Trophoblast cell (in vitro differentiated cells and primary cell): ENCODE data around the gene ITGA3.

ENCODE experiments used
- DNase-seq, 2 donors: peaks; one replicate each; pipeline ENCODE4 v3.0.0-alpha.2; 2016
- H2AFZ ChIP-seq: 2 replicates; pipeline ENCODE4 v1.6.1; 2013; ENCODE audit warnings: low read length, moderate library complexity, mild to moderate bottlenecking; ENCODE audit not compliant: insufficient read depth, poor library complexity
- H2AK5ac ChIP-seq: 2 replicates; pipeline ENCODE4 v1.6.1; 2013; ENCODE audit warnings: mild to moderate bottlenecking, low read length
- H2BK120ac ChIP-seq: 2 replicates; pipeline ENCODE4 v1.6.1; 2013; ENCODE audit warnings: low read length, mild to moderate bottlenecking, moderate library complexity; ENCODE audit not compliant: insufficient read depth, poor library complexity
- H2BK12ac ChIP-seq: 2 replicates; pipeline ENCODE4 v1.6.1; 2013; ENCODE audit warnings: mild to moderate bottlenecking, low read length, moderate library complexity
- H2BK5ac ChIP-seq: 2 replicates; pipeline ENCODE4 v1.6.1; 2013; ENCODE audit warnings: low read length, low read depth, moderate library complexity, mild to moderate bottlenecking; ENCODE audit not compliant: poor library complexity
- H3K14ac ChIP-seq: 2 replicates; pipeline ENCODE4 v1.6.1; 2013; ENCODE audit warnings: mild to moderate bottlenecking, low read length
- H3K18ac ChIP-seq: 2 replicates; pipeline ENCODE4 v1.6.1; 2013; ENCODE audit warnings: mild to moderate bottlenecking, low read length
- H3K23ac ChIP-seq: 2 replicates; pipeline ENCODE4 v1.6.1; 2013; ENCODE audit warnings: low read length
- H3K27ac ChIP-seq: 2 replicates; pipeline ENCODE4 v1.5.1; 2013; ENCODE audit warnings: low read depth, mild to moderate bottlenecking, inconsistent platforms, low read length, moderate library complexity
- H3K27me3 ChIP-seq: 2 replicates; pipeline ENCODE4 v1.6.1; 2013; ENCODE audit warnings: inconsistent platforms, mild to moderate bottlenecking, low read length, moderate library complexity; ENCODE audit not compliant: insufficient read depth
- H3K36me3 ChIP-seq, 2 experiments: 1 replicate in 1 of 2; 2 replicates in 1 of 2; pipeline ENCODE4 v1.6.1; 2013; ENCODE audit warnings: low read length in 2 of 2, mild to moderate bottlenecking in 2 of 2, moderate library complexity in 1 of 2; ENCODE audit not compliant: insufficient read depth in 2 of 2, control insufficient read depth in 1 of 2
- H3K4ac ChIP-seq: 2 replicates; pipeline ENCODE4 v1.6.1; 2013; ENCODE audit warnings: low read depth, mild to moderate bottlenecking, low read length, moderate library complexity
- H3K4me1 ChIP-seq, 2 experiments: 1 replicate in 1 of 2; 2 replicates in 1 of 2; pipeline ENCODE4 v1.6.1; 2013; ENCODE audit warnings: low read length in 2 of 2, mild to moderate bottlenecking in 2 of 2, moderate library complexity in 1 of 2; ENCODE audit not compliant: insufficient read depth in 2 of 2, control insufficient read depth in 1 of 2
- H3K4me2 ChIP-seq: 2 replicates; pipeline ENCODE4 v1.6.1; 2013; ENCODE audit warnings: inconsistent platforms, mild to moderate bottlenecking, low read length, moderate library complexity
- H3K4me3 ChIP-seq: 2 replicates; pipeline ENCODE4 v1.5.1; 2013; ENCODE audit warnings: mild to moderate bottlenecking, low read depth, low read length, inconsistent platforms
- H3K79me1 ChIP-seq: one replicate; pipeline ENCODE4 v1.6.1; 2013; ENCODE audit warnings: low read length
- H3K79me2 ChIP-seq: 2 replicates; pipeline ENCODE4 v1.6.1; 2013; ENCODE audit warnings: low read length, mild to moderate bottlenecking; ENCODE audit not compliant: control insufficient read depth, insufficient read depth, poor library complexity
- H3K9ac ChIP-seq: 2 replicates; pipeline ENCODE4 v1.6.1; 2013; ENCODE audit warnings: mild to moderate bottlenecking, low read length
- H3K9me3 ChIP-seq: 2 replicates; pipeline ENCODE4 v1.6.1; 2013; ENCODE audit warnings: low read depth, mild to moderate bottlenecking, control low read depth, inconsistent platforms, low read length; ENCODE audit not compliant: insufficient read depth
- H4K12ac ChIP-seq: 2 replicates; pipeline ENCODE4 v1.6.1; 2013; ENCODE audit warnings: low read depth, mild to moderate bottlenecking, low read length, moderate library complexity
- H4K8ac ChIP-seq: 2 replicates; pipeline ENCODE4 v1.6.1; 2013; ENCODE audit warnings: low read depth, mild to moderate bottlenecking, low read length, moderate library complexity
- H4K91ac ChIP-seq: one replicate; pipeline ENCODE4 v1.6.1; 2013; ENCODE audit warnings: low read depth, mild to moderate bottlenecking, low read length, moderate library complexity
- WGBS: extraction: QIAGEN DNeasy Blood & Tissue Kit; methylation state at CpG from one replicate; pipeline ENCODE4 v1.1.7; 2013; ENCODE audit warnings: missing lambda C conversion rate; ENCODE audit not compliant: insufficient read length, insufficient coverage; ENCODE audit errors: extremely low coverage; 5-methylcytosine and 5-hydroxymethylcytosine counted together

ITGA3 gene

DNA sequence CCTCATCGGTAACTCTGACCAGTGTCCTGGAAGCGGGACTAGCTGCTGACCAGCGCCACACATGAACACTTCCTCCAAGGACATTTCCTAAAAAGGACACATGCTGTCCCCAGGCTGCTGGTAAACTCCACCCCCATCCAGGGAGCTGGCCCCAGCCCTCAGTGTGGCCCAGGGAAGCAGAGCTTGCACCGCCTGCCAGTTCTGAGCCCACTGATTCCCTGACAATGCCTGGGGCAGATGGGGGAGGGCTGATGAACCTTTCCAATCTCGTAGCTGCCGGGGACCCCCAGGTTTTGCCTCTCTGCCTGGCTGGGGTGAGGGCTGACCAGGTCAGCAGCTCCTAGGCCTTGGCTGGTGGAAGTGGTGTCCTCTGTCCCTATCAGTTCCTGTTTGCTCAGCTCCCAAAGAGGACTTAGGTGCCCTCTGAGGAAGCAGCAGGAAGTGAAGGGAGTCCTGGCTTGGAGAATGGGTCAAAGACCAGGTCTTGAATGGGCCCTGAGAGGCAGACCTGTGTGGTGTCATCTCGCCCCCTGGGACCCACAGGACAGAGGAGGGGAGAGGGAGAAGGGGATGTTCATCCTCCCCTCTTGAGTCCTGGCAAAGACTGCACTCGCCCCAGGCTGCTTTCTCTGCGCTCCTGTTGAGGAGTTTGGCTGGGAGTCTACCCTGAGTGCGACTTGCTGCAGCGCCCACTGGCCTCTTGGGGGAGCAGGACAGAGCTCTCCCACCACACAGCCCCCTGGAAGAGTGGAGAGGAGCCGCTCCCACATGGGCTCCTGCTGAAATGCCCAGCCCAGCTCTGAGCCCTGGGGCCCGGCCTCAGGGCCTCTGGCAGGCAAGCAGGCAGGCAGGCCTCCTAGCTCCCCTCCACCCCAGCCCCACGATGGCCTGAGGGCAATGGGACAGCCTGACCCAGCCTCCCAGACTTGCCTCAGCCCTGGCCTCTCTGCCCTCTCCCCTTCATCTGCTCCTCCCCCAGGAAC is 56.1 kb downstream of the ITGA3 start:
- peak in 1 of 2 donors; percentile 17 for DNase-seq
- no peak overlapping the region for H3K23ac ChIP-seq
- H2AFZ ChIP-seq, result peak overlapping the region; percentile 12
- H3K27ac ChIP-seq, result peak overlapping the region; percentile 36
- H3K27me3 ChIP-seq, result no peaks in the 10 kb centered on the region
- peaks cover 17 to 18% of the 10 kb centered on the region in 2 experiments for H3K4me1 ChIP-seq
- H3K18ac ChIP-seq, result peak overlapping the region; percentile 60
- peaks cover 13% of the 10 kb centered on the region for H3K79me1 ChIP-seq
- peak overlapping the region; percentile 79 for H4K12ac ChIP-seq
- peak overlapping the region; percentile 5 for H3K4ac ChIP-seq
- peaks cover 3% of the 10 kb centered on the region for H3K79me2 ChIP-seq
- H4K8ac ChIP-seq, result peak overlapping the region; percentile 75
- peak overlapping the region; percentile 89 for H4K91ac ChIP-seq
- WGBS, result no CpG with 5 or more reads among the region's 14 CpGs
- H3K9me3 ChIP-seq, result peaks cover 5% of the 10 kb centered on the region
- H3K14ac ChIP-seq, result peak overlapping the region; percentile 81
- peak overlapping the region; percentile 10 for H2BK12ac ChIP-seq
- H3K4me2 ChIP-seq, result peak overlapping the region; percentile 3
- peak overlapping the region; percentile 3 for H2AK5ac ChIP-seq
- H2BK5ac ChIP-seq, result peak overlapping the region; percentile 17
- peaks cover 8 to 10% of the 10 kb centered on the region in 2 experiments for H3K36me3 ChIP-seq
- no peak overlapping the region for H3K4me3 ChIP-seq
- peak overlapping the region; percentile 16 for H2BK120ac ChIP-seq
- H3K9ac ChIP-seq, result peak overlapping the region; percentile 63

DNA sequence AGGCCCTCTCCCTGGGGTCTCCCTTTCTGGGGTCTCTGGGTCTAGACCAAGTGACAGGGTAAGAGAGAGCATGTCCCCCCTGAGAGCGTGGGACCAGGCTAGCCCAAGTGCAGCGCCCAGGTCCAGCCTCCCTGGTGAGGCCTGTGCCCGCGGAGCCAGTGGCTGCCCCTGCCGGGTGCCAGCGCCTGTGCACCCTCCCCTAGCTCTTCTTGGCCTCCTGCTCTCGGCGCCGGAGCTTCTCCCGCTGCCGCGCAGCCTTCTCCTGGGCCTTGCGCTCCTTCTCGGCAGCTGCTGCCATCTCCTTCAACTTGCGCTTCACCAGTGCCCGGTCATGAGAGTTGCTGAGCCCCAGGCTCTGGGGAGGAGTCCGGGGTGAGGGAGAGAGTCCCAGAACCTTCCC is 56.8 kb downstream of the ITGA3 start:
- H3K23ac ChIP-seq, result no peak overlapping the region
- peaks cover 8 to 10% of the 10 kb centered on the region in 2 experiments for H3K36me3 ChIP-seq
- no peak for DNase-seq
- peak overlapping the region; percentile 16 for H2BK120ac ChIP-seq
- peaks cover 3% of the 10 kb centered on the region for H3K79me2 ChIP-seq
- H4K91ac ChIP-seq, result peak overlapping the region; percentile 28
- H3K79me1 ChIP-seq, result peaks cover 13% of the 10 kb centered on the region
- no CpG with 5 or more reads among the region's 17 CpGs for WGBS
- H3K27ac ChIP-seq, result no peak overlapping the region
- H3K27me3 ChIP-seq, result no peaks in the 10 kb centered on the region
- H4K8ac ChIP-seq, result peak overlapping the region; percentile 33
- no peak overlapping the region for H4K12ac ChIP-seq
- H3K4me2 ChIP-seq, result no peak overlapping the region
- H2AFZ ChIP-seq, result no peak overlapping the region
- peak overlapping the region; percentile 37 for H2BK12ac ChIP-seq
- no peak overlapping the region for H3K4me3 ChIP-seq
- no peak overlapping the region for H3K18ac ChIP-seq
- peak overlapping the region; percentile 69 for H2AK5ac ChIP-seq
- peak overlapping the region; percentile 4 for H2BK5ac ChIP-seq
- peaks cover 5% of the 10 kb centered on the region for H3K9me3 ChIP-seq
- H3K9ac ChIP-seq, result no peak overlapping the region
- peak overlapping the region; percentile 8 for H3K14ac ChIP-seq
- H3K4me1 ChIP-seq, result peaks cover 17 to 25% of the 10 kb centered on the region in 2 experiments
- no peak overlapping the region for H3K4ac ChIP-seq

DNA sequence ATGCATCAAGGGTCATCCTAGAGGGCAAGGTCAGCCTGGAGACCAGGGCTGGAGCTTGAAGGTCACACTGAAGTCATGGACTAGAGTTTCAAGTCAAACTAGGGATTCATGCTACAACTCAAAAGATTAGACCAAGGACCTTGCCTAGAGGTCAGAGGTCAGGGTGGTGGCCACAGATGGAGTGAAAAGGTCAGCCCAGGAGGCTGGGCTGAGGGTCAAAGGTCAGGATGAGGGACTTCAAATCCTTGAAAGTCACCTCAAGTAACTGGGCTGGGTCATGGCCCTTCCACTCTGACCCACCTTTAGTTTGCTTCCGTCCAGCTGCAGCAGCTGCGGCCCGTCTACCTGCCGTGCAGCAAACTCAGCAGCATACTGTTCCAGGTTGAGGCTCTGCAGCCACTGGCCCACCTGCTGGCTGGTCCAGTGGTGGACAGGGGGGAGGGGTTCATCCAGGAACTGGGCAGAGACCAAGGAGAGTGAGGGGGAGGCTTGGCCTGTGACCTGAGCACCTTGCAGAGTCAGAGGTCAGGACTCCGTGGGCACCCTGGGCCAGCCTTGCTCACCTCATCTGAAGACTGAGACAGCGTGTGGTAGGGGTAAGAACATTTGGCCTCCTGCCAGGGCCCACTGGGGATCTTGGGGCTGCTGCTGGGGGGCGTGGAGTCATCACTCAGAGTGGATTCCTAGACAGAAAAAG is 57.9 kb downstream of the ITGA3 start:
- H2BK5ac ChIP-seq, result no peak overlapping the region
- no CpG with 5 or more reads among the region's 7 CpGs for WGBS
- H3K18ac ChIP-seq, result no peak overlapping the region
- H3K27ac ChIP-seq, result no peak overlapping the region
- no peak overlapping the region for H4K91ac ChIP-seq
- H2AK5ac ChIP-seq, result no peak overlapping the region
- no peak overlapping the region for H3K4me3 ChIP-seq
- peaks cover 17 to 26% of the 10 kb centered on the region in 2 experiments for H3K4me1 ChIP-seq
- H3K79me2 ChIP-seq, result peaks cover 3% of the 10 kb centered on the region
- H3K23ac ChIP-seq, result no peak overlapping the region
- no peak overlapping the region for H2AFZ ChIP-seq
- no peak overlapping the region for H3K4ac ChIP-seq
- H2BK12ac ChIP-seq, result no peak overlapping the region
- peaks cover 5% of the 10 kb centered on the region for H3K9me3 ChIP-seq
- H3K9ac ChIP-seq, result no peak overlapping the region
- H3K14ac ChIP-seq, result no peak overlapping the region
- peaks cover 13% of the 10 kb centered on the region for H3K79me1 ChIP-seq
- H4K8ac ChIP-seq, result no peak overlapping the region
- no peak for DNase-seq
- H3K27me3 ChIP-seq, result no peaks in the 10 kb centered on the region
- H4K12ac ChIP-seq, result no peak overlapping the region
- no peak overlapping the region for H2BK120ac ChIP-seq
- peaks cover 8 to 10% of the 10 kb centered on the region in 2 experiments for H3K36me3 ChIP-seq
- no peak overlapping the region for H3K4me2 ChIP-seq

DNA sequence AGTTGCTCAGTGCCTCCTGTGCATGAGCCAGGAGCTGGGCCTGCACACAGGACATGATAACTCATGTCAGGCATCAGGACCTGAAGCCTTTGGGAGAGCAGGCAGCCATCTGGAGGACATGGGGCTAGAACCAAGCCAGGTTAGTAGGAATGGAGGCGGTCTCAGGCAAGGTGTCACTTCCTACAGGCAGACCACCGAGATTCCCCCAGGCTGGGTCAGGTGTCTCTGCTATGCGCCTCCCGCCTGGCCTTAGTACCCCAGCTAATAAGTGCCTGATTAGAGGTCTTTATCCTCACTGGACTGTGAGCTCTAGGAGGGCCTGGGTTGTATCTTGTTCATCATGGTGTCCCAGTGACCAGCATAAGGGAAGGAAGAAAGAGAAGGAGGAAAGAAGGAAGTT is 58.5 kb downstream of the ITGA3 start:
- H2AFZ ChIP-seq, result no peak overlapping the region
- H2BK12ac ChIP-seq, result no peak overlapping the region
- no peak overlapping the region for H2BK5ac ChIP-seq
- H3K4me2 ChIP-seq, result no peak overlapping the region
- no peak overlapping the region for H3K27ac ChIP-seq
- no peak overlapping the region for H3K14ac ChIP-seq
- no peak overlapping the region for H3K4me3 ChIP-seq
- H2BK120ac ChIP-seq, result no peak overlapping the region
- no peak overlapping the region for H4K12ac ChIP-seq
- no peak overlapping the region for H3K18ac ChIP-seq
- H3K79me2 ChIP-seq, result peaks cover 3% of the 10 kb centered on the region
- no peak overlapping the region for H4K91ac ChIP-seq
- no peak overlapping the region for H3K23ac ChIP-seq
- H4K8ac ChIP-seq, result no peak overlapping the region
- no peak overlapping the region for H3K9ac ChIP-seq
- no peak for DNase-seq
- H3K4ac ChIP-seq, result no peak overlapping the region
- no CpG with 5 or more reads among the region's 4 CpGs for WGBS
- no peaks in the 10 kb centered on the region for H3K27me3 ChIP-seq
- peaks cover 17 to 26% of the 10 kb centered on the region in 2 experiments for H3K4me1 ChIP-seq
- peaks cover 8 to 10% of the 10 kb centered on the region in 2 experiments for H3K36me3 ChIP-seq
- peaks cover 13% of the 10 kb centered on the region for H3K79me1 ChIP-seq
- peaks cover 5% of the 10 kb centered on the region for H3K9me3 ChIP-seq
- no peak overlapping the region for H2AK5ac ChIP-seq
